ENCODE measurements around the gene PMPCA.

- TF ChIP-seq EZH2phosphoT487 (IDR thresholded peaks at IDR 0.05; ENCODE audit: borderline replicate concordance, low read depth, low read length) (no peak), CTCF (conservative IDR thresholded peaks at IDR 0.05; ENCODE audit: low read length) (no peak)
Observed at GRCh38 chr9:136401173-136401922, 9.1 kb upstream of the PMPCA start.
